Measurements from ENCODE around the gene CXXC5.

DNA sequence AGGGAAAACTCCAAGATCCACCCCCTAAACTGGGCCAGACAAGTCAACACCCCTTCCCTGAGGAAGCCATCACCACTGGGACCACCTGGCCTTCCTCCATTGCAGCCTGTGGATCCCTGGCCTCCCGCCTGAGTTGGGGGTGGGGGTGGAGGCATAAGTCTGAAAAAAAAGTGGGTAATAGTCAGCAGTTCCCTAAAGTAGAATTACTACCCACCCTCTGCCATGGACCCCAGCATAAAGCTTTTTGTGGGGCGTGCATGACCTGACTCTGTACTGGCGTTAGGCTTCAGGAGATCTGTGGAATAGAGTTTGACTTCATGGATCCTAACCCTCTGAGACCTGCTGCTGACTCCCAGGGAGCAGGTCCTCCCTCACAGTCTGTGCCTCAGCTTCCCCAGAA lies 2.0 kb upstream of the CXXC5 start:
- TF ChIP-seq EZH2 (IDR thresholded peaks at IDR 0.05; ENCODE audit: borderline replicate concordance, low read depth, low read length) (no peak), TAF15 (IDR thresholded peaks at IDR 0.05; ENCODE audit: low read depth, low read length) (no peak), ARNT (IDR thresholded peaks at IDR 0.05) (no peak), CHD2 (IDR thresholded peaks at IDR 0.05; ENCODE audit: low read depth, low read length) (no peak), RBM15 (IDR thresholded peaks at IDR 0.05; ENCODE audit: insufficient read depth, low read length) (no peak), CBFA2T2 (conservative IDR thresholded peaks at IDR 0.05) (no peak), TEAD1 (CRISPR knock-in tag; IDR thresholded peaks at IDR 0.05) (no peak), TBL1XR1 (IDR thresholded peaks at IDR 0.05; ENCODE audit: low read length in 2 of 2) (no peak), ILK (tag; IDR thresholded peaks at IDR 0.05; ENCODE audit: borderline replicate concordance, low read depth) (no peak), FOXM1 (IDR thresholded peaks at IDR 0.05; ENCODE audit: low read depth) (no peak), FOXM1 (CRISPR knock-in tag; IDR thresholded peaks at IDR 0.05; ENCODE audit: low read depth) (no peak), IRF2 (CRISPR knock-in tag; IDR thresholded peaks at IDR 0.05) (no peak)
- TF ChIP-seq, protein P1, sequence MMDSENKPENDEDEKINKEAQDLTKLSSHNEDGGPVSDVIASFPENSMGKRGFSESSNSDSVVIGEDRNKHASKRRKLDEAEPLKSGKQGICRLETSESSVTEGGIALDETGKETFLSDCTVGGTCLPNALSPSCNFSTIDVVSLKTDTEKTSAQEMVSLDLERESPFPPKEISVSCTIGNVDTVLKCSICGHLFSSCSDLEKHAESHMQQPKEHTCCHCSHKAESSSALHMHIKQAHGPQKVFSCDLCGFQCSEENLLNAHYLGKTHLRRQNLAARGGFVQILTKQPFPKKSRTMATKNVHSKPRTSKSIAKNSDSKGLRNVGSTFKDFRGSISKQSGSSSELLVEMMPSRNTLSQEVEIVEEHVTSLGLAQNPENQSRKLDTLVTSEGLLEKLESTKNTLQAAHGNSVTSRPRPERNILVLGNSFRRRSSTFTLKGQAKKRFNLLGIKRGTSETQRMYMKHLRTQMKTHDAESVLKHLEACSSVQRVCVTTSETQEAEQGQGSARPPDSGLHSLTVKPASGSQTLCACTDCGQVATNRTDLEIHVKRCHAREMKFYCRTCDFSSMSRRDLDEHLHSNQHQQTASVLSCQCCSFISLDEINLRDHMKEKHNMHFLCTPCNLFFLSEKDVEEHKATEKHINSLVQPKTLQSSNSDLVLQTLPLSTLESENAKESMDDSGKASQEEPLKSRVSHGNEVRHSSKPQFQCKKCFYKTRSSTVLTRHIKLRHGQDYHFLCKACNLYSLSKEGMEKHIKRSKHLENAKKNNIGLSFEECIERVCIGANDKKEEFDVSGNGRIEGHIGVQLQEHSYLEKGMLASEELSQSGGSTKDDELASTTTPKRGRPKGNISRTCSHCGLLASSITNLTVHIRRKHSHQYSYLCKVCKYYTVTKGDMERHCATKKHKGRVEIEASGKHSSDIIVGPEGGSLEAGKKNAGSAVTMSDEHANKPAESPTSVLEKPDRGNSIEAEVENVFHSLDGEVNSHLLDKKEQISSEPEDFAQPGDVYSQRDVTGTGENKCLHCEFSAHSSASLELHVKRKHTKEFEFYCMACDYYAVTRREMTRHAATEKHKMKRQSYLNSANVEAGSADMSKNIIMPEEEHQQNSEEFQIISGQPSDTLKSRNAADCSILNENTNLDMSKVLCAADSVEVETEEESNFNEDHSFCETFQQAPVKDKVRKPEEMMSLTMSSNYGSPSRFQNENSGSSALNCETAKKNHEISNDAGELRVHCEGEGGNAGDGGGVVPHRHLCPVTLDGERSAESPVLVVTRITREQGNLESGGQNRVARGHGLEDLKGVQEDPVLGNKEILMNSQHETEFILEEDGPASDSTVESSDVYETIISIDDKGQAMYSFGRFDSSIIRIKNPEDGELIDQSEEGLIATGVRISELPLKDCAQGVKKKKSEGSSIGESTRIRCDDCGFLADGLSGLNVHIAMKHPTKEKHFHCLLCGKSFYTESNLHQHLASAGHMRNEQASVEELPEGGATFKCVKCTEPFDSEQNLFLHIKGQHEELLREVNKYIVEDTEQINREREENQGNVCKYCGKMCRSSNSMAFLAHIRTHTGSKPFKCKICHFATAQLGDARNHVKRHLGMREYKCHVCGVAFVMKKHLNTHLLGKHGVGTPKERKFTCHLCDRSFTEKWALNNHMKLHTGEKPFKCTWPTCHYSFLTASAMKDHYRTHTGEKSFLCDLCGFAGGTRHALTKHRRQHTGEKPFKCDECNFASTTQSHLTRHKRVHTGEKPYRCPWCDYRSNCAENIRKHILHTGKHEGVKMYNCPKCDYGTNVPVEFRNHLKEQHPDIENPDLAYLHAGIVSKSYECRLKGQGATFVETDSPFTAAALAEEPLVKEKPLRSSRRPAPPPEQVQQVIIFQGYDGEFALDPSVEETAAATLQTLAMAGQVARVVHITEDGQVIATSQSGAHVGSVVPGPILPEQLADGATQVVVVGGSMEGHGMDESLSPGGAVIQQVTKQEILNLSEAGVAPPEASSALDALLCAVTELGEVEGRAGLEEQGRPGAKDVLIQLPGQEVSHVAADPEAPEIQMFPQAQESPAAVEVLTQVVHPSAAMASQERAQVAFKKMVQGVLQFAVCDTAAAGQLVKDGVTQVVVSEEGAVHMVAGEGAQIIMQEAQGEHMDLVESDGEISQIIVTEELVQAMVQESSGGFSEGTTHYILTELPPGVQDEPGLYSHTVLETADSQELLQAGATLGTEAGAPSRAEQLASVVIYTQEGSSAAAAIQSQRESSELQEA (IDR thresholded peaks at IDR 0.05; ENCODE audit: low read depth), result no peak
- TF ChIP-seq, protein P2, sequence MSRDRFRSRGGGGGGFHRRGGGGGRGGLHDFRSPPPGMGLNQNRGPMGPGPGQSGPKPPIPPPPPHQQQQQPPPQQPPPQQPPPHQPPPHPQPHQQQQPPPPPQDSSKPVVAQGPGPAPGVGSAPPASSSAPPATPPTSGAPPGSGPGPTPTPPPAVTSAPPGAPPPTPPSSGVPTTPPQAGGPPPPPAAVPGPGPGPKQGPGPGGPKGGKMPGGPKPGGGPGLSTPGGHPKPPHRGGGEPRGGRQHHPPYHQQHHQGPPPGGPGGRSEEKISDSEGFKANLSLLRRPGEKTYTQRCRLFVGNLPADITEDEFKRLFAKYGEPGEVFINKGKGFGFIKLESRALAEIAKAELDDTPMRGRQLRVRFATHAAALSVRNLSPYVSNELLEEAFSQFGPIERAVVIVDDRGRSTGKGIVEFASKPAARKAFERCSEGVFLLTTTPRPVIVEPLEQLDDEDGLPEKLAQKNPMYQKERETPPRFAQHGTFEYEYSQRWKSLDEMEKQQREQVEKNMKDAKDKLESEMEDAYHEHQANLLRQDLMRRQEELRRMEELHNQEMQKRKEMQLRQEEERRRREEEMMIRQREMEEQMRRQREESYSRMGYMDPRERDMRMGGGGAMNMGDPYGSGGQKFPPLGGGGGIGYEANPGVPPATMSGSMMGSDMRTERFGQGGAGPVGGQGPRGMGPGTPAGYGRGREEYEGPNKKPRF (IDR thresholded peaks at IDR 0.05; ENCODE audit: low read depth, low read length), result no peak
- TF ChIP-seq, protein P3, sequence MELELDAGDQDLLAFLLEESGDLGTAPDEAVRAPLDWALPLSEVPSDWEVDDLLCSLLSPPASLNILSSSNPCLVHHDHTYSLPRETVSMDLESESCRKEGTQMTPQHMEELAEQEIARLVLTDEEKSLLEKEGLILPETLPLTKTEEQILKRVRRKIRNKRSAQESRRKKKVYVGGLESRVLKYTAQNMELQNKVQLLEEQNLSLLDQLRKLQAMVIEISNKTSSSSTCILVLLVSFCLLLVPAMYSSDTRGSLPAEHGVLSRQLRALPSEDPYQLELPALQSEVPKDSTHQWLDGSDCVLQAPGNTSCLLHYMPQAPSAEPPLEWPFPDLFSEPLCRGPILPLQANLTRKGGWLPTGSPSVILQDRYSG (tag; conservative IDR thresholded peaks at IDR 0.05; ENCODE audit: low read depth), result no peak

Measured in K562 (cell line).